Astrocyte of the spinal cord (primary cell): ENCODE measurements around the gene MYOM1.

Experiments used
- DNase-seq: peaks from one replicate; pipeline ENCODE4 v3.0.0; 2011; ENCODE audit warnings: low read depth, low spot score
- H3K4me3 ChIP-seq: 2 replicates; pipeline ENCODE4 v1.5.1; 2011; ENCODE audit warnings: low read depth, mild to moderate bottlenecking, low read length, moderate library complexity
- in situ Hi-C: cut with HindIII; loops from 2 replicates; pipeline ENCODE4 v1.10.0; 2017; ENCODE audit warnings: low sequenced_read_pairs
- TF ChIP-seq, protein P1 (sequence below): IDR thresholded peaks from 2 replicates; pipeline ENCODE4 v1.5.1; 2012; ENCODE audit warnings: low read depth, mild to moderate bottlenecking, low read length, inconsistent platforms

Gene MYOM1

DNA sequence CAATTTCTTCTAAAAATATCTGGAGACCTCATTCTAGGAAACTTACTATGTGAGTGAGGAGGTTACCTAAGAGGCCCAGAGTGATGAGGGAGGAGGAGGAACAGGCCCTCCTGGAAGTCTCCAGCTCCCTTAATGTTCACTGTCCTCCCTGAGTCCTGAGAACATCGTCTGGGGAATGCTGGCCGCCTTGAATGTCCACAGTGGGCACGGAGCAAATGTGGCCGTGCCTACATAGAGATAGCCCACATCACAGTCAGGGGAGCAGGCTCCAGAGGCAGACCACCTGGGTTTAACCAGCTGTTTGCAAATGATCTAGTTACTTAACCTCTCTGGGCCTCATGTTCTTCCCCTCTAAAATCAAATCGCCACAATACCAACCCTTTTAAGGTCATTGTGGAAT lies 123.8 kb downstream of the MYOM1 start:
- in situ Hi-C loops = no loop called here
- no peak for DNase-seq
- TF ChIP-seq, protein P1, sequence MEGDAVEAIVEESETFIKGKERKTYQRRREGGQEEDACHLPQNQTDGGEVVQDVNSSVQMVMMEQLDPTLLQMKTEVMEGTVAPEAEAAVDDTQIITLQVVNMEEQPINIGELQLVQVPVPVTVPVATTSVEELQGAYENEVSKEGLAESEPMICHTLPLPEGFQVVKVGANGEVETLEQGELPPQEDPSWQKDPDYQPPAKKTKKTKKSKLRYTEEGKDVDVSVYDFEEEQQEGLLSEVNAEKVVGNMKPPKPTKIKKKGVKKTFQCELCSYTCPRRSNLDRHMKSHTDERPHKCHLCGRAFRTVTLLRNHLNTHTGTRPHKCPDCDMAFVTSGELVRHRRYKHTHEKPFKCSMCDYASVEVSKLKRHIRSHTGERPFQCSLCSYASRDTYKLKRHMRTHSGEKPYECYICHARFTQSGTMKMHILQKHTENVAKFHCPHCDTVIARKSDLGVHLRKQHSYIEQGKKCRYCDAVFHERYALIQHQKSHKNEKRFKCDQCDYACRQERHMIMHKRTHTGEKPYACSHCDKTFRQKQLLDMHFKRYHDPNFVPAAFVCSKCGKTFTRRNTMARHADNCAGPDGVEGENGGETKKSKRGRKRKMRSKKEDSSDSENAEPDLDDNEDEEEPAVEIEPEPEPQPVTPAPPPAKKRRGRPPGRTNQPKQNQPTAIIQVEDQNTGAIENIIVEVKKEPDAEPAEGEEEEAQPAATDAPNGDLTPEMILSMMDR = no peak
- H3K4me3 ChIP-seq = no peak overlapping the region

DNA sequence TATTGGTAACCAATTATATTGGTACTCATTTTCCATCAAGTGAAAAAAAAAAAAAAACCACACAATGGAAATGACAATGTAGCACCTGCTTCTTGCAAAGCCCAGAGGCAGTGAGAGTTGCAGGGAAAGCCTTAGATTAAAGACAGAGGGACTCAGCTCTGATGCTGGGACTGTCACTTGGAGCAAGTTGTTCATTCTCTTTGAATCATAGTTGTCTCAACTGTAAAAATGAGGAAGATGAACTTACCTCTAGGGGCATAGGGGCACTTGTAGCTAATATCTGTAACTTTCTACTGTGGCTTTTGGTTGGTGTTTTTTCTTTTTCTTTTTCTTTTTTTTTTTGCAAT lies 125.5 kb downstream of the MYOM1 start:
- TF ChIP-seq, protein P1 = no peak
- H3K4me3 ChIP-seq = no peak overlapping the region
- no peak for DNase-seq
- in situ Hi-C loops = no loop called here

DNA sequence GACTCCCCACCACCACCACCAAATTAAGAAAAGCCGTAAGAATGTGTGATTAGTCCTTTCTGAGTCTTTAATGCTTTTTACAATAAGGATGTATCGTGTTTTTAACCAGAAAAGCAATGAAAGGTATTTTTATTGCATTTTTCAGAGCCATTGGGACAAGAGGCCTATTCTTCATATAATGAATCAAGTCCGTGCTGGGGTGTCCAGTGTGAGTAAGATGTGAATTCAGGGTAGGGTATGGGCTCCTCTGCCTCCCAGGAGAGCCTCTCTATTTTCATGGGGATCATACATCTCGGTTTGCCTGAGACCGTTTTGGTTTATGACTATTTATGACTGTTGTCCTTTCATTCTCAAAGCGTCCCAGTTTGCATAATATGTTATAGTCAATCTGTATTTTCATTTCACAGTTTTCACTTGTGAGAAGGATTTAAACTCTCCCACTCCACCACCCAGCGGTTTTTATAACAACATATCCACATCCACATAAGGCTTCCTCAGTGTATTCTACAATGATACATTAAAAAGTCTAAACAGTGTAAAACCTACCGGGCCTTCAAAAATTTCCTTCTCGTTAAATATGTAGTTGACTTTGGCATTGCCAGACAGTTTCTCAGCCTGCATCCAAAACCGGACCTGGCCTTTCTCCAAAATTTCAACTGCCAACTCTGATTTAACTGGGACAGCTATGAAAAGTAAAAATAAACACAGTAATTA lies 126.0 kb downstream of the MYOM1 start:
- in situ Hi-C loops = no loop called here
- no peak overlapping the region for H3K4me3 ChIP-seq
- TF ChIP-seq, protein P1 = no peak
- no peak for DNase-seq

DNA sequence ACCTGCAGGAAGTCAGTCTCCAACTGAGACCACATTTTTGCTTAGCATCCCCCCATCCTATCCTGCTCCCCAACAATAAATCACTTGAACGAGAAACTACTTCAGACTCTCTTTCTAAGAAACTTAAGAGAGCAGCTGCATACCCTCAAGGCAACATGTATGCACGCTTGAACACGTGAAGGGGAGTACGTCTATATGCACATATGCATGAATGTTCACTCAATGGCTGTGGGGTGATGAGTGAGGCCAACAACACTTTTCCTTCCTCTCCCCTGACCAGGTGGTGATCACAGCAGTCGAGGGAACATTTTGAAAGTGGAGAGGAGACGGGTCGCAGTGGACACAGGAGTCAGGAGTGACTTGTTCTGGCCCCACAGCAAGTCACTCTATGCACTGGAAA lies 127.0 kb downstream of the MYOM1 start:
- in situ Hi-C loops = no loop called here
- no peak overlapping the region for H3K4me3 ChIP-seq
- TF ChIP-seq, protein P1 = no peak
- DNase-seq = no peak

DNA sequence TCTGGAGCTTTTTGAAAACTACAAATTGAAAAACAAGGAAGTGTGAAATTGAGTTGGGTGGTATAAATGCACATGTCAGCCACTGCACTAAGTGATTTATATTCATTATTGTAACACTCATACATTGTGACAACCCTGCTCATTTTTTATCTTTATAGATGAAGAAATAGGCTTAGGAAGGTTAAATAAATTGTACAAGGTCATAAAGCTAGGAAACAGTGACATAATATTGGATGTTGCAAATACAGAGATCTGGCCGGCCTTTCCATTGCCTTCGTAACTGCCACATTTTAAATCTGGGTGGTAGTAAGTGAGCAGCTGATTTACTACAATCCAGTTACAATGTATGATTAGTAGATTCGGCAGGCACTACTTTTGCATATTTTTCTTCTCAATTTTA lies 130.2 kb downstream of the MYOM1 start:
- TF ChIP-seq, protein P1 = no peak
- H3K4me3 ChIP-seq = no peak overlapping the region
- in situ Hi-C loops = no loop called here
- DNase-seq = no peak

DNA sequence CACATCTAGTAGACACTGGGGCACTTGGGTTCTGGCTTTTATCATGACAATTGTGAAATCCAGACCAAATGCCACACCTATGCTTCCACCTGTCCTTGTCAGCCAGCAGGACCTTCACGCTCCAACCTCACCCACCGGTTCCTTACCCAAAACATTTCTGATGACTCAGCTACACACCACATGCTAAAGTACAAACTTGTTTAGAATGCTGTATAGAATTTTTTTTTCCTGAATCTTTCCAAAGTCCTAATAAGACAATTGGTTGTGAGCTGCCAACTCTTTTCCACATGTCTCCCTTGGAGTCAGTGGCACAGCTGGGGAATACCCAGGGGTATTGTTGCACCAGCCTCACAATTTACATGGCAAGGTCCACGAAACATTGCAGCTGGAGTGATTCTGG lies 131.3 kb downstream of the MYOM1 start:
- TF ChIP-seq, protein P1 = no peak
- in situ Hi-C loops = no loop called here
- H3K4me3 ChIP-seq = no peak overlapping the region
- DNase-seq = no peak
